ENCODE results near the gene DVL3.
"Not testable (repeated sequence)": the region's sequence is repeated elsewhere in the genome, so short reads cannot be mapped to it uniquely, and the experiment has no call there.

DVL3 gene

DNA sequence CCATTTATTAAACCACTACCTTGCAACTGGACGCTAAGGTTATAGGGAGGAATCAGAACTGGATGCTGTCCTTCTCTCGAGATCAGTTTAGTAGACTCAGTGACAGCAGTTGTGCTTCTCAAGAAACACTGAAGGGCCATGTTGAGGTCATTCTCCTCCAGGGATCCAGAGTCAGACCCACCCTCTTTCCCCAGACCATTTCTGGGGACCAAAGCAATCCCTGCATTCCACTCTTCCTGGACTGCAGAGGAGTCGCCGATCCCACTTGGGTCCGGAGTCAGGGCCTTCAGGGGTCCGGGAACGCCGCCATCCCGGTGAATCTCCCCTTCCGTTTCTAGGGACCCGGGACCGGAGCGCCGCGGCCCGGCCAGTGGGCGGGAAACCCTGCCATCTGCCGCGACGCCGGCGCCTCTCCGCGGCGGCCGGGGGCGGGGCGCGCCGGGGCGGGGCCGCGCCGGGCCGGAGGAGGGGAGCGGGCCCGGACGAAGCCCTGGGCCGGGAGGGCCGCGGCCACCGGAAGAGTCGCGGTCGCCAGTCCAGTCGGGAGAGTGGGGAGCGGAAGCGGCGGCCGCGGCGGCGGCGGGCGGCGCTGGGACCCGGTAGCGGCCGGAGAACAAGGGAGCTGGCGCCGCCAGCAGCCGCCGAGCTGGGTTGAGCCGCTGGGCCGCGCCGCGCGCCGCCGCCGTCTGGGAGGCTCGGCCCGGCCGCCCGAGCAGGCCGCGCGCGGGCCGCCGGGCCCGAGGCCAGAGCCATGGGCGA, at the start of gene DVL3:
TSS of gene DVL3 (plus strand) at position 493 of the 759 bp plus-strand sequence. CDS start at position 752, 259 bp downstream.
- peak; percentile 93 for DNase-seq (ENCODE audit: low spot score)
- in situ Hi-C loops (cut with MboI; ENCODE audit: low pct_unique_long_range_greater_than_20kb, low sequenced_read_pairs, unreplicated experiment): no loop called here
- TF ChIP-seq, protein P1, sequence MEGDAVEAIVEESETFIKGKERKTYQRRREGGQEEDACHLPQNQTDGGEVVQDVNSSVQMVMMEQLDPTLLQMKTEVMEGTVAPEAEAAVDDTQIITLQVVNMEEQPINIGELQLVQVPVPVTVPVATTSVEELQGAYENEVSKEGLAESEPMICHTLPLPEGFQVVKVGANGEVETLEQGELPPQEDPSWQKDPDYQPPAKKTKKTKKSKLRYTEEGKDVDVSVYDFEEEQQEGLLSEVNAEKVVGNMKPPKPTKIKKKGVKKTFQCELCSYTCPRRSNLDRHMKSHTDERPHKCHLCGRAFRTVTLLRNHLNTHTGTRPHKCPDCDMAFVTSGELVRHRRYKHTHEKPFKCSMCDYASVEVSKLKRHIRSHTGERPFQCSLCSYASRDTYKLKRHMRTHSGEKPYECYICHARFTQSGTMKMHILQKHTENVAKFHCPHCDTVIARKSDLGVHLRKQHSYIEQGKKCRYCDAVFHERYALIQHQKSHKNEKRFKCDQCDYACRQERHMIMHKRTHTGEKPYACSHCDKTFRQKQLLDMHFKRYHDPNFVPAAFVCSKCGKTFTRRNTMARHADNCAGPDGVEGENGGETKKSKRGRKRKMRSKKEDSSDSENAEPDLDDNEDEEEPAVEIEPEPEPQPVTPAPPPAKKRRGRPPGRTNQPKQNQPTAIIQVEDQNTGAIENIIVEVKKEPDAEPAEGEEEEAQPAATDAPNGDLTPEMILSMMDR (IDR thresholded peaks at IDR 0.05; ENCODE audit: extremely low read depth, insufficient read depth, missing control alignments): no peak

DNA sequence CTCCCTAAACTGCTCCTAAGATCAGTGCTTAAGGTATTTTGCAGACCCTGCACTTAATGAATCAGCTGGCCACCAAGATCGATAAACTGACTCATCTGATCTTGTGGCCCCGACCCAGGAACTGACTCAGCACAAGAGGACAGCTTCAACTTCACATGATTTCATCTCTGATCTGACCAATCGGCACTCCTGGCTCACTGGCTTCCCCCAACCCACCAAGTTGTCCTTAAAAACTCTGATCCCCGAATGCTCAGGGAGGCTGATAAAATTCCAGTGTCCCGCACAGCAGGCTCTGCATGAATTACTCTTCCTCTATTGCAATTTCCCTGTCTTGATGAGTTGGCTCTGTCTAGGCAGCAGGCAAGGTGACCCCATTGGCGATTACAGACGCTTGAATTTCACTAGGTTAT, 44.9 kb upstream of the DVL3 start:
- in situ Hi-C loops (cut with MboI; ENCODE audit: low pct_unique_long_range_greater_than_20kb, low sequenced_read_pairs, unreplicated experiment): no loop called here
- DNase-seq (ENCODE audit: low spot score): no peak
- TF ChIP-seq, protein P1 (IDR thresholded peaks at IDR 0.05; ENCODE audit: extremely low read depth, insufficient read depth, missing control alignments): no peak

- TF ChIP-seq, protein P1 (IDR thresholded peaks at IDR 0.05; ENCODE audit: extremely low read depth, insufficient read depth, missing control alignments): no peak
- in situ Hi-C loops (cut with MboI; ENCODE audit: low pct_unique_long_range_greater_than_20kb, low sequenced_read_pairs, unreplicated experiment): no loop called here
- no peak for DNase-seq (ENCODE audit: low spot score)
Measured at GRCh38 chr3:184116017-184116416, 39.2 kb upstream of the DVL3 start.

DNA sequence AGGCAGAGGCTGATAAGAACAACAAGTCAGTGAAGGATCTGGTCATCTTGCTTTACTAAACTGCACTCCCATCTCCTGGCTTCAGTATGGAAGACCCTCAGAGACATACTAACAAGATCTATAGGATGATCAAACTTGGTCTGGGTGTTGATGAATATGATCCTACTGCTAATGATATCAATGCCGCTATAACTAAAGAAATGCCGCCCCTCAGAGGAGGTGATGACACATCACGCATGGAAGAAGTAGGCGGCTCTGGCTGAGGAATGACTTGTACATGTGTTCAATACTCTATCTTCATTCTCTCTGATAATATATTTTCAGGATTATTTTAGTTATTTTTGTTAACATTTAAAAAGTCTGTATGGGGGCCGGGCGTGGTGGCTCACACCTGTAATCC, 37.5 kb upstream of the DVL3 start:
- in situ Hi-C loops (cut with MboI; ENCODE audit: low pct_unique_long_range_greater_than_20kb, low sequenced_read_pairs, unreplicated experiment): no loop called here
- TF ChIP-seq, protein P1 (IDR thresholded peaks at IDR 0.05; ENCODE audit: extremely low read depth, insufficient read depth, missing control alignments): no peak
- no peak for DNase-seq (ENCODE audit: low spot score)

GRCh38 chr3:184121031-184121430, 34.1 kb upstream of the DVL3 start:
- DNase-seq (ENCODE audit: low spot score); in situ Hi-C loops (cut with MboI; ENCODE audit: low pct_unique_long_range_greater_than_20kb, low sequenced_read_pairs, unreplicated experiment): not testable (repeated sequence)

DNA sequence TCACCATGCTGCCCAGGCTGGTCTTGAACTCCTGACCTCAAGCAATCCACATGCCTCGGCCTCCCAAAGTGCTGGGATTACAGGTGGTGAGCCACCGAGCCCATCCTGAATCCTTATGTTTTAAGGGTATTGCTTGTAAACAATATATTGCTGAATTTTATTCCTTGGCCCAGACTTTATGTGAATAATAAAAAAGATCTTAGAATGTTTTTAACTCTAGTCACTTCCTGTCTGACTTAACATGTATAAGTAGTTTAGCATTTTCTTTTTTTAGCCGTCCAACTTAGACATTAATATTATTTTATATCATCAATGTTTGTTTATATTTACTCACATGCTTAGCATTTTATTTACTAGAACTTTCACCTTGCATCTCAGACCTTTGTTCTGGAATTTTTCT, 29.2 kb upstream of the DVL3 start:
- TF ChIP-seq, protein P1 (IDR thresholded peaks at IDR 0.05; ENCODE audit: extremely low read depth, insufficient read depth, missing control alignments): no peak
- DNase-seq (ENCODE audit: low spot score): no peak
- in situ Hi-C loops (cut with MboI; ENCODE audit: low pct_unique_long_range_greater_than_20kb, low sequenced_read_pairs, unreplicated experiment): no loop called here

DNA sequence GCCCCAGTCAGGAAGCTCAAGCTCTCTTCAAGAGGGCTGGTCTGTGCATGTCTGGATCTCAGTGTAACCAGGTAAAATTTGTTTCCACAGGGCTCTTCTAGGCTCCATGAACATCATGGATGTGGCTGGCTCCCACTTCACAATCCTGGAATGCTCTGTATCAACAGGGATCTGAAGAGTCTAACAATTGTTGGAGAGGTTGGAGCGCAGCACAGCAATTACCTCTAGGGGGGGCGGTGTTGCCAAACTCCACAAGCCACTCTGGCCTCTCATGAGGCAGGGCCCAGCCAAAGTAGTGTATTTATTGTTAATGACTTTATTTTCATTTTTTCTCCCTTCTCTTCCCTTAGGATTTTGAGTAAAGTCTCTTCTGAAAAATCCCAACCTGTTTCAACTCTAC, 26.2 kb upstream of the DVL3 start:
- DNase-seq (ENCODE audit: low spot score): no peak
- TF ChIP-seq, protein P1 (IDR thresholded peaks at IDR 0.05; ENCODE audit: extremely low read depth, insufficient read depth, missing control alignments): peak; percentile 45
- in situ Hi-C loops (cut with MboI; ENCODE audit: low pct_unique_long_range_greater_than_20kb, low sequenced_read_pairs, unreplicated experiment): no loop called here

Data from GM13977 (cell line).